HepG2 (cell line): ENCODE data around the gene FAM229A. TPM values are rescaled to one million over a fixed set of nuclear protein-coding genes. Genes with fewer than 3 reads are reported as not detected.

Experiments used
- ARID4A ChIP-seq: sonication (generic); formaldehyde crosslinking; IDR thresholded peaks from 2 replicates; pipeline ENCODE4 v1.5.0; 2020; ENCODE audit warnings: mild to moderate bottlenecking, missing genetic modification reagents, borderline replicate concordance
- CCAR2 ChIP-seq: fragments of 200-400 bp; formaldehyde crosslinking; optimal IDR thresholded peaks from 2 replicates; pipeline ENCODE3; 2018; ENCODE audit warnings: low read depth, mild to moderate bottlenecking, low read length, moderate library complexity
- IRF2 ChIP-seq: IDR thresholded peaks from 2 replicates; pipeline ENCODE4 v1.6.1; 2018; ENCODE audit warnings: missing genetic modification reagents, missing compliant biosample characterization
- JUNB ChIP-seq: sonication (generic); formaldehyde crosslinking; IDR thresholded peaks from 2 replicates; pipeline ENCODE4 v1.8.0; 2022; ENCODE audit warnings: missing genetic modification reagents, mild to moderate bottlenecking, borderline replicate concordance
- KDM2A ChIP-seq: sonication (generic); formaldehyde crosslinking; IDR thresholded peaks from 2 replicates; pipeline ENCODE4 v1.4.0; 2020; ENCODE audit warnings: low read depth, missing genetic modification reagents, borderline replicate concordance
- NPAS2 ChIP-seq: sonication (generic); formaldehyde crosslinking; IDR thresholded peaks from 2 replicates; pipeline ENCODE4 v1.8.0; 2022; ENCODE audit warnings: mild to moderate bottlenecking, missing genetic modification reagents, borderline replicate concordance
- NR2F2 ChIP-seq: IDR thresholded peaks from 2 replicates; pipeline ENCODE4 v1.6.1; 2012; ENCODE audit warnings: low read depth, inconsistent platforms, borderline replicate concordance
- PAF1 ChIP-seq: IDR thresholded peaks from 2 replicates; pipeline ENCODE4 v1.6.1; 2016; ENCODE audit warnings: missing genetic modification reagents, missing compliant biosample characterization
- PATZ1 ChIP-seq: sonication (generic); formaldehyde crosslinking; IDR thresholded peaks from 2 replicates; pipeline ENCODE4 v1.4.0; 2020; ENCODE audit warnings: missing genetic modification reagents
- PITX1 ChIP-seq: sonication (generic); formaldehyde crosslinking; IDR thresholded peaks from 2 replicates; pipeline ENCODE4 v1.5.1; 2020; ENCODE audit warnings: mild to moderate bottlenecking, missing genetic modification reagents
- POLR2AphosphoS5 ChIP-seq: IDR thresholded peaks from 2 replicates; pipeline ENCODE4 v1.6.1; 2012; ENCODE audit warnings: low read depth, low read length
- PTBP1 ChIP-seq: fragments of 200-400 bp; formaldehyde crosslinking; IDR thresholded peaks from 2 replicates; pipeline ENCODE4 v1.6.1; 2018; ENCODE audit warnings: low read length, low read depth; ENCODE audit not compliant: poor library complexity, severe bottlenecking
- SIN3B ChIP-seq: fragments of 150-350 bp; IDR thresholded peaks from 2 replicates; pipeline ENCODE4 v1.6.1; 2014; ENCODE audit warnings: low read length
- ZBTB42 ChIP-seq: sonication (generic); formaldehyde crosslinking; IDR thresholded peaks from 2 replicates; pipeline ENCODE4 v1.5.0; 2020; ENCODE audit warnings: mild to moderate bottlenecking, missing genetic modification reagents
- ZNF10 ChIP-seq: sonication (generic); formaldehyde crosslinking; IDR thresholded peaks from 2 replicates; pipeline ENCODE4 v1.4.0; 2020; ENCODE audit warnings: mild to moderate bottlenecking, low read depth, missing genetic modification reagents, borderline replicate concordance
- ZNF746 ChIP-seq: sonication (generic); formaldehyde crosslinking; IDR thresholded peaks from 2 replicates; pipeline ENCODE4 v1.8.0; 2022; ENCODE audit warnings: mild to moderate bottlenecking, missing genetic modification reagents
- ZNF768 ChIP-seq: sonication (generic); formaldehyde crosslinking; IDR thresholded peaks from 2 replicates; pipeline ENCODE4 v1.4.0; 2020; ENCODE audit warnings: missing genetic modification reagents
- polyA plus RNA-seq, 8 experiments: library from polyadenylated mRNA; depleted of rRNA in 3 of 8; stranded (reverse) in 7 of 8; unstranded in 1 of 8; fragments of >200 nt; fragmentation: Illumina TruSeq in 4 of 8; extraction: Trizol in 4 of 8; gene quantifications; 2 replicates each; pipeline versions ENCODE4 v1.2.1 to v1.2.3, GENCODE V29; 2011 to 2016; ENCODE audit warnings: low read depth in 4 of 8, missing spikeins in 1 of 8, mixed read lengths in 1 of 8; ENCODE audit not compliant: insufficient read depth in 1 of 8
- total RNA-seq, 5 experiments: library from RNA; depleted of rRNA; stranded (reverse); fragments of >200 nt; fragmentation: Illumina TruSeq; extraction: Trizol; gene quantifications; 2 replicates each; pipeline ENCODE4 v1.2.3, GENCODE V29; 2016; ENCODE audit warnings: low read depth in 1 of 5
- TF ChIP-seq, protein P1 (sequence below), 2 experiments: sonication (generic) in 1 of 2; formaldehyde crosslinking in 1 of 2; IDR thresholded peaks; 2 replicates each; pipeline versions ENCODE4 v1.5.1 to v1.6.1; 2011 to 2020; ENCODE audit warnings: borderline replicate concordance in 1 of 2, low read depth in 1 of 2, low read length in 1 of 2, mild to moderate bottlenecking in 1 of 2, missing genetic modification reagents in 1 of 2, moderate library complexity in 1 of 2
- TF ChIP-seq, protein P2 (sequence below): sonication (generic); formaldehyde crosslinking; IDR thresholded peaks from 2 replicates; pipeline ENCODE4 v1.4.0; 2020; ENCODE audit warnings: missing genetic modification reagents

FAM229A gene
- total and polyA plus RNA-seq, 2 of the 13 experiments (the other 11 are each of a cell fraction or from before 2014, with no cell fraction given): 3.2 to 17.6 TPM

DNA sequence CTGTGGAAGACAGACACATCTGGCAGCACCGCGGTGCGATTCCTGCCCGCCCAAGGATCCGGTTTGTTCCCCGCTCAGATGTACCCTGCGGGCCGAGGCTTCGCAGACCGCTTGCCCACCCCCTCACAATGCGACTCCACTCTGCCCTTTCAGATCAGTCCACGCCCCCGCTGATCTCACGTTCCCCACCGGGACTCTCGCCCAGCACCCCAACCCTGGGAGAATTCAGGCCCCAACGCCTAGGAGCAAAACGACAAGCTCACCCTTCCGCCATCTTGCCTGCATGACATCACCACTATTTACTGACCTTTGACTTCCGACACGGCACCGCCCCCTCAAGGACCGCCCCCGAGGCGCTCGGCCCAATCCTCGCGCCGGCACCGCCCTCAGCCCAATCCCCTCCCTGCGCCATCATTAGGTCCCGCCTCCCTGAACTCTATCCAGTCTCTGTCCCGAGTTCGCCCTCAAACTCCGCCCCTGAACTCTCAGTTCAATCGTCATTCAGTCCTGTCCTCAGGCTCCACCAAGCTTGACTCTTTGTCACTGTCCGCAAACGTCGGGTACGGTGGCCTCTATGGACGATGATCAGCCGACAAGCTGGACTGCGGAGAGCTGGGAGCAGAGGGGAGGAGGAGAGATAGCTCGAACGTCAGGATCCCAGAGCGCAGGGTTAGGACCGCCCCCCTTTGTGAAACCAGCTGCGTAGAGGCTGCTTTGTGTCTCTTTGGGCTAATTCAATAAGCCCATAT lies 32.0 kb upstream of the FAM229A start, which contains the start of gene BSDC1 (continued):
- no peak for TF ChIP-seq ZNF10 (CRISPR knock-in tag)
- peak; percentile 42; the same call in 1 of the 2 replicates for TF ChIP-seq ZNF768 (CRISPR knock-in tag)
- no peak for TF ChIP-seq PAF1 (CRISPR knock-in tag)
- TF ChIP-seq PITX1 (CRISPR knock-in tag): no peak
- TF ChIP-seq POLR2AphosphoS5: peak; percentile 98
- no peak for TF ChIP-seq ZNF746 (CRISPR knock-in tag)
- peak; percentile 81 for TF ChIP-seq IRF2 (CRISPR knock-in tag)
- peak; percentile 60; the same call in 1 of the 2 replicates for TF ChIP-seq JUNB
- TF ChIP-seq, protein P1, sequence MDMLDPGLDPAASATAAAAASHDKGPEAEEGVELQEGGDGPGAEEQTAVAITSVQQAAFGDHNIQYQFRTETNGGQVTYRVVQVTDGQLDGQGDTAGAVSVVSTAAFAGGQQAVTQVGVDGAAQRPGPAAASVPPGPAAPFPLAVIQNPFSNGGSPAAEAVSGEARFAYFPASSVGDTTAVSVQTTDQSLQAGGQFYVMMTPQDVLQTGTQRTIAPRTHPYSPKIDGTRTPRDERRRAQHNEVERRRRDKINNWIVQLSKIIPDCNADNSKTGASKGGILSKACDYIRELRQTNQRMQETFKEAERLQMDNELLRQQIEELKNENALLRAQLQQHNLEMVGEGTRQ (IDR thresholded peaks at IDR 0.05; ENCODE audit: low read depth, low read length): no peak
- TF ChIP-seq, protein P1 (CRISPR knock-in tag; IDR thresholded peaks at IDR 0.05; ENCODE audit: borderline replicate concordance): no peak
- peak; percentile 83 for TF ChIP-seq KDM2A
- peak; percentile 58; the same call in 1 of the 2 replicates for TF ChIP-seq PATZ1 (CRISPR knock-in tag)
- TF ChIP-seq ZBTB42: no peak
- peak; percentile 42 for TF ChIP-seq CCAR2
- peak; percentile 93 for TF ChIP-seq SIN3B
- peak; percentile 62; the same call in 1 of the 2 replicates for TF ChIP-seq NR2F2
- TF ChIP-seq NPAS2 (CRISPR knock-in tag): no peak
- TF ChIP-seq, protein P2, sequence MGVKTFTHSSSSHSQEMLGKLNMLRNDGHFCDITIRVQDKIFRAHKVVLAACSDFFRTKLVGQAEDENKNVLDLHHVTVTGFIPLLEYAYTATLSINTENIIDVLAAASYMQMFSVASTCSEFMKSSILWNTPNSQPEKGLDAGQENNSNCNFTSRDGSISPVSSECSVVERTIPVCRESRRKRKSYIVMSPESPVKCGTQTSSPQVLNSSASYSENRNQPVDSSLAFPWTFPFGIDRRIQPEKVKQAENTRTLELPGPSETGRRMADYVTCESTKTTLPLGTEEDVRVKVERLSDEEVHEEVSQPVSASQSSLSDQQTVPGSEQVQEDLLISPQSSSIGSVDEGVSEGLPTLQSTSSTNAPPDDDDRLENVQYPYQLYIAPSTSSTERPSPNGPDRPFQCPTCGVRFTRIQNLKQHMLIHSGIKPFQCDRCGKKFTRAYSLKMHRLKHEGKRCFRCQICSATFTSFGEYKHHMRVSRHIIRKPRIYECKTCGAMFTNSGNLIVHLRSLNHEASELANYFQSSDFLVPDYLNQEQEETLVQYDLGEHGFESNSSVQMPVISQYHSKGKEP (CRISPR knock-in tag): no peak
- TF ChIP-seq PTBP1: no peak
- peak; percentile 87 for TF ChIP-seq ARID4A
